CD4-positive, alpha-beta T cell treated with Interleukin-15 for 1 hour (primary cell): ENCODE results near the gene OTOA.
"Not testable (repeated sequence)": the region's sequence is repeated elsewhere in the genome, so short reads cannot be mapped to it uniquely, and the experiment has no call there.

ENCODE experiments used
- DNase-seq: peaks from one replicate; pipeline ENCODE4 v3.0.0-alpha.2; 2020

Gene OTOA

GRCh38 chr16:21663889-21664647 is at the start of gene OTOA:
Gene OTOA (plus strand): TSS chr16:21663968. CDS start chr16:21678515, 14,547 bp downstream.
- no peak for DNase-seq

GRCh38 chr16:21614896-21615295 is 48.9 kb upstream of the OTOA start:
- no peak for DNase-seq

- no peak for DNase-seq
Measured at GRCh38 chr16:21617607-21618006, 46.2 kb upstream of the OTOA start.

GRCh38 chr16:21618281-21618680 is 45.5 kb upstream of the OTOA start:
- DNase-seq, result no peak

- DNase-seq, result no peak
Measured at GRCh38 chr16:21619765-21620425, 43.9 kb upstream of the OTOA start.

GRCh38 chr16:21620592-21620991 is 43.2 kb upstream of the OTOA start:
- DNase-seq, result no peak

GRCh38 chr16:21622545-21622944 is 41.2 kb upstream of the OTOA start:
- DNase-seq, result no peak

- DNase-seq, result no peak
Measured at GRCh38 chr16:21625026-21625425, 38.7 kb upstream of the OTOA start.

- peak; percentile 59 for DNase-seq
Measured at GRCh38 chr16:21626659-21627277, 37.0 kb upstream of the OTOA start.

GRCh38 chr16:21628121-21628726 is 35.5 kb upstream of the OTOA start:
- DNase-seq, result no peak

GRCh38 chr16:21628772-21629171 is 35.0 kb upstream of the OTOA start:
- no peak for DNase-seq

- DNase-seq, result not testable (repeated sequence)
Measured at GRCh38 chr16:21629616-21630539, 33.9 kb upstream of the OTOA start.

- not testable (repeated sequence) for DNase-seq
Measured at GRCh38 chr16:21630866-21631265, 32.9 kb upstream of the OTOA start.

GRCh38 chr16:21631376-21631775 is 32.4 kb upstream of the OTOA start:
- not testable (repeated sequence) for DNase-seq

GRCh38 chr16:21631951-21632575 is 31.7 kb upstream of the OTOA start:
- DNase-seq, result peak; percentile 46

- no peak for DNase-seq
Measured at GRCh38 chr16:21634216-21634615, 29.6 kb upstream of the OTOA start.

- DNase-seq, result not testable (repeated sequence)
Measured at GRCh38 chr16:21635694-21636093, 28.1 kb upstream of the OTOA start.

- no peak for DNase-seq
Measured at GRCh38 chr16:21637032-21637968, 26.5 kb upstream of the OTOA start.

GRCh38 chr16:21638573-21638975 is 25.2 kb upstream of the OTOA start:
- DNase-seq, result no peak

GRCh38 chr16:21639493-21639892 is 24.3 kb upstream of the OTOA start:
- DNase-seq, result no peak

GRCh38 chr16:21641916-21642315 is 21.9 kb upstream of the OTOA start:
- no peak for DNase-seq
